Measurements from ENCODE around the gene CCR7.

Gene CCR7

GRCh38 chr17:40600486-40601046 lies 35.3 kb upstream of the CCR7 start:
- no peak overlapping the region for H3K4me3 ChIP-seq (ENCODE audit: low read depth, low read length)
- no peak for TF ChIP-seq CTCF (IDR thresholded peaks at IDR 0.05; ENCODE audit: control insufficient read depth, extremely low read depth, insufficient read depth)
- DNase-seq (ENCODE audit: low read depth) = no peak

GRCh38 chr17:40599468-40599763 lies 34.1 kb upstream of the CCR7 start:
- no peak for TF ChIP-seq CTCF (IDR thresholded peaks at IDR 0.05; ENCODE audit: control insufficient read depth, extremely low read depth, insufficient read depth)
- no peak overlapping the region for H3K4me3 ChIP-seq (ENCODE audit: low read depth, low read length)
- DNase-seq (ENCODE audit: low read depth) = no peak

- TF ChIP-seq CTCF (IDR thresholded peaks at IDR 0.05; ENCODE audit: control insufficient read depth, extremely low read depth, insufficient read depth) = no peak
- no peak for DNase-seq (ENCODE audit: low read depth)
- H3K4me3 ChIP-seq (ENCODE audit: low read depth, low read length) = no peak overlapping the region
These were observed 33.6 kb upstream of the CCR7 start for GRCh38 chr17:40598619-40599467.

- no peak for TF ChIP-seq CTCF (IDR thresholded peaks at IDR 0.05; ENCODE audit: control insufficient read depth, extremely low read depth, insufficient read depth)
- no peak for DNase-seq (ENCODE audit: low read depth)
- H3K4me3 ChIP-seq (ENCODE audit: low read depth, low read length) = no peak overlapping the region
These were observed 33.0 kb upstream of the CCR7 start for GRCh38 chr17:40598301-40598618.

GRCh38 chr17:40597556-40598300 lies 32.5 kb upstream of the CCR7 start:
- no peak for DNase-seq (ENCODE audit: low read depth)
- no peak overlapping the region for H3K4me3 ChIP-seq (ENCODE audit: low read depth, low read length)
- TF ChIP-seq CTCF (IDR thresholded peaks at IDR 0.05; ENCODE audit: control insufficient read depth, extremely low read depth, insufficient read depth) = no peak

GRCh38 chr17:40597156-40597555 lies 31.9 kb upstream of the CCR7 start:
- no peak overlapping the region for H3K4me3 ChIP-seq (ENCODE audit: low read depth, low read length)
- no peak for DNase-seq (ENCODE audit: low read depth)
- TF ChIP-seq CTCF (IDR thresholded peaks at IDR 0.05; ENCODE audit: control insufficient read depth, extremely low read depth, insufficient read depth) = no peak

Data from LNCaP clone FGC (cell line).